ENCODE measurements around the gene MEST. TPM values are rescaled to one million over a fixed set of nuclear protein-coding genes. Genes with fewer than 3 reads are reported as not detected.

MEST gene, protein sequence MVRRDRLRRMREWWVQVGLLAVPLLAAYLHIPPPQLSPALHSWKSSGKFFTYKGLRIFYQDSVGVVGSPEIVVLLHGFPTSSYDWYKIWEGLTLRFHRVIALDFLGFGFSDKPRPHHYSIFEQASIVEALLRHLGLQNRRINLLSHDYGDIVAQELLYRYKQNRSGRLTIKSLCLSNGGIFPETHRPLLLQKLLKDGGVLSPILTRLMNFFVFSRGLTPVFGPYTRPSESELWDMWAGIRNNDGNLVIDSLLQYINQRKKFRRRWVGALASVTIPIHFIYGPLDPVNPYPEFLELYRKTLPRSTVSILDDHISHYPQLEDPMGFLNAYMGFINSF
- 100 to 1,000 TPM; 121 to 149 TPM for total RNA-seq
- polyA plus RNA-seq (2013, experiment 1 of 2): 356 TPM
- polyA plus RNA-seq (2013, experiment 2 of 2): 306 TPM
- long read RNA-seq, experiment 1, transcript MEST-202 (12 exons, 2,443 nt): major isoform, 10 of 62 reads
- long read RNA-seq, experiment 1, partial matches to known transcripts: 23 of 62 reads
- long read RNA-seq, experiment 1, other reads (novel, unspliced or antisense): 29 of 62 reads
- long read RNA-seq, experiment 2, transcript MEST-201 (12 exons, 2,505 nt): minor isoform, 33 of 284 reads
- long read RNA-seq, experiment 2, transcript MEST-202 (12 exons, 2,443 nt): major isoform, 190 of 284 reads
- long read RNA-seq, experiment 2, transcript MEST-206 (11 exons, 2,337 nt): minor isoform, 9 of 284 reads
- long read RNA-seq, experiment 2, partial matches to known transcripts: 18 of 284 reads
- long read RNA-seq, experiment 2, other reads (novel, unspliced or antisense): 33 of 284 reads
- long read RNA-seq, experiment 3, transcript MEST-206 (11 exons, 2,337 nt): minor isoform, 24 of 1,047 reads
- long read RNA-seq, experiment 3, transcript MEST-208 (11 exons, 2,473 nt): minor isoform, 5 of 1,047 reads
- long read RNA-seq, experiment 3, transcript MEST-202 (12 exons, 2,443 nt): major isoform, 732 of 1,047 reads
- long read RNA-seq, experiment 3, transcript MEST-201 (12 exons, 2,505 nt): minor isoform, 114 of 1,047 reads
- long read RNA-seq, experiment 3, partial matches to known transcripts: 51 of 1,047 reads
- long read RNA-seq, experiment 3, other reads (novel, unspliced or antisense): 118 of 1,047 reads
- long read RNA-seq, experiment 4, transcript MEST-202 (12 exons, 2,443 nt): major isoform, 68 of 93 reads
- long read RNA-seq, experiment 4, transcript MEST-206 (11 exons, 2,337 nt): minor isoform, 7 of 93 reads
- long read RNA-seq, experiment 4, partial matches to known transcripts: 8 of 93 reads
- long read RNA-seq, experiment 4, other reads (novel, unspliced or antisense): 10 of 93 reads

DNA sequence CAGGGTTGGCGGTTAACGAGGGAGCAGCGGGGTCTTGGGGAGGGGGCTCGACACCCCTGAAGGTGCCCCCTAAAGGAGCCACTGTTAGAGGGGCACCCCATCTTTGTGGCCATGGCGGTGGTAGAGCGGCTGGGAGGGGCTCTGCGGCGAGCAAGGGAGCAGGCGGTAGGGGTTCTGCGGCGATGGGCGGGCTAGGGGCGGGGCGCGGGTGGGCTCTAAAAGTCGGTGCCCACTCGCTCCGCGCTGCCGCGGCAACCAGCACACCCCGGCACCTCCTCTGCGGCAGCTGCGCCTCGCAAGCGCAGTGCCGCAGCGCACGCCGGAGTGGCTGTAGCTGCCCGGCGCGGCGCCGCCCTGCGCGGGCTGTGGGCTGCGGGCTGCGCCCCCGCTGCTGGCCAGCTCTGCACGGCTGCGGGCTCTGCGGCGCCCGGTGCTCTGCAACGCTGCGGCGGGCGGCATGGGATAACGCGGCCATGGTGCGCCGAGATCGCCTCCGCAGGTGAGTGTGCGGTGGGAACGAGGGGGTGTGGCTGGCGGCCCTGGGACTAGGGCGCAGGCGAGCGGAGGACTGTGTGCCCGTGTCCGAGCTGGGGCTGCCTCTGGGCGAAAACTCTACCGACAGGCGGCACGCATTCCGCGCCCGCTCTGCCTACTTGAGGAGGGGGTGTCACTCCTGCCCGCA lies at the start of gene MEST:
Gene MEST (plus strand): TSS at position 245 of the 682 bp plus-strand sequence. CDS start 229 bp downstream, at position 474.
- Mint-ChIP-seq H3K36me3 (ENCODE audit: low read depth) (peaks cover 37% of the 10 kb centered on the region), H3K27ac (peak within 1 kb of the TSS; percentile 19), H3K9me3 (peaks cover 19% of the 10 kb centered on the region), H3K4me3 (peak within 1 kb of the TSS; percentile 59), H3K4me1 (peaks cover 48% of the 10 kb centered on the region), H3K27me3 (ENCODE audit: insufficient read depth) (peaks cover 38% of the 10 kb centered on the region)
- H3K4me3 ChIP-seq (ENCODE audit: low read length): peak within 1 kb of the TSS; percentile 78
- DNase-seq: peak; percentile 75
- peaks cover 13% of the 10 kb centered on the region for H3K36me3 ChIP-seq (ENCODE audit: control insufficient read depth, insufficient read depth, low read length)
- peak within 1 kb of the TSS; percentile 32 for H3K9ac ChIP-seq (ENCODE audit: extremely low read depth, low read length, poor library complexity, severe bottlenecking)
- H3K9me3 ChIP-seq (ENCODE audit: control insufficient read depth, low read length): no peaks in the 10 kb centered on the region
- peak within 1 kb of the TSS; percentile 80 for H3K27ac ChIP-seq (ENCODE audit: low read depth, low read length)
- WGBS, 2 experiments (ENCODE audit: insufficient coverage in 1 of 2, insufficient read length in 1 of 2): 45 to 62% methylated on average over 20 to 71 of the region's 71 CpGs
- peaks cover 10% of the 10 kb centered on the region for H3K4me1 ChIP-seq (ENCODE audit: control insufficient read depth, insufficient read depth, low read length)
- peak; percentile 12 for TF ChIP-seq CTCF (conservative IDR thresholded peaks at IDR 0.05)
- H3K27me3 ChIP-seq (ENCODE audit: control insufficient read depth, insufficient read depth, low read length, poor library complexity, severe bottlenecking): peaks cover 17% of the 10 kb centered on the region

- peaks cover 4% of the 10 kb centered on the region for H3K4me1 Mint-ChIP-seq
- Histone ChIP-seq H3K36me3 (ENCODE audit: control insufficient read depth, insufficient read depth, low read length) (no peaks in the 10 kb centered on the region), H3K27me3 (ENCODE audit: control insufficient read depth, insufficient read depth, low read length, poor library complexity, severe bottlenecking) (no peaks in the 10 kb centered on the region), H3K9me3 (ENCODE audit: control insufficient read depth, low read length) (no peaks in the 10 kb centered on the region), H3K4me3 (ENCODE audit: low read length) (no peak overlapping the region), H3K9ac (ENCODE audit: extremely low read depth, low read length, poor library complexity, severe bottlenecking) (no peak overlapping the region), H3K27ac (ENCODE audit: low read depth, low read length) (no peak overlapping the region), H3K4me1 (ENCODE audit: control insufficient read depth, insufficient read depth, low read length) (no peaks in the 10 kb centered on the region)
- H3K27me3 Mint-ChIP-seq (ENCODE audit: insufficient read depth): peaks cover 4% of the 10 kb centered on the region
- H3K9me3 Mint-ChIP-seq: peaks cover 4% of the 10 kb centered on the region
- no peak for TF ChIP-seq CTCF (conservative IDR thresholded peaks at IDR 0.05)
- 98 to 100% methylated on average over 4 to 7 of the region's 7 CpGs for WGBS, 2 experiments (ENCODE audit: insufficient coverage in 1 of 2, insufficient read length in 1 of 2)
- no peak for DNase-seq
- H3K36me3 Mint-ChIP-seq (ENCODE audit: low read depth): peaks cover under 1% of the 10 kb centered on the region
- H3K4me3 Mint-ChIP-seq: no peak overlapping the region
- H3K27ac Mint-ChIP-seq: no peak overlapping the region
These were observed 49.3 kb upstream of the MEST start for GRCh38 chr7:130442601-130443000.
